ENCODE data around the gene HSD17B12.

HSD17B12 gene

GRCh38 chr11:43639224-43639623, 41.3 kb upstream of the HSD17B12 start:
- Histone ChIP-seq H2BK5ac (ENCODE audit: low read length) (no peak overlapping the region), H3K4me3 (ENCODE audit: low read length in 2 of 2) (no peak overlapping the region), H4K91ac (ENCODE audit: low read depth, low read length, poor library complexity) (no peak overlapping the region), H3K23ac (ENCODE audit: low read depth, low read length, poor library complexity) (no peak overlapping the region), H2BK15ac (ENCODE audit: low read length) (no peak overlapping the region), H2BK12ac (ENCODE audit: low read length) (no peak overlapping the region), H3K4me1 (ENCODE audit: control insufficient read depth in 2 of 2, insufficient read depth in 1 of 2, low read depth in 1 of 2, low read length in 2 of 2) (no peaks in the 10 kb centered on the region), H2BK120ac (ENCODE audit: low read depth, low read length) (no peak overlapping the region), H2AK5ac (ENCODE audit: low read depth, low read length) (no peak overlapping the region), H3K9me3 (replicated peaks in 1 of 2; ENCODE audit: control insufficient read depth in 2 of 2, insufficient read depth in 1 of 2, low read depth in 1 of 2, low read length in 2 of 2) (no peaks in the 10 kb centered on the region), H3K14ac (ENCODE audit: low read length) (no peak overlapping the region), H3K4ac (ENCODE audit: low read length) (no peak overlapping the region), H2AFZ (ENCODE audit: low read length) (no peak overlapping the region), H3K18ac (ENCODE audit: low read length) (no peak overlapping the region), H3K36me3 (replicated peaks in 1 of 2; ENCODE audit: control insufficient read depth in 2 of 2, insufficient read depth in 2 of 2, low read length in 2 of 2) (no peaks in the 10 kb centered on the region), H3K79me1 (ENCODE audit: low read depth, low read length) (peaks cover 1% of the 10 kb centered on the region), H3K4me2 (ENCODE audit: insufficient read depth, low read length, poor library complexity, severe bottlenecking) (no peak overlapping the region), H4K8ac (ENCODE audit: low read depth, low read length) (no peak overlapping the region), H3K9ac (ENCODE audit: low read depth, low read length, poor library complexity) (no peak overlapping the region), H3K27me3 (ENCODE audit: control insufficient read depth in 3 of 3, insufficient read depth in 3 of 3, low read depth in 1 of 3, low read length in 3 of 3) (peaks cover 0 to 48% (median 0%) of the 10 kb centered on the region in 3 experiments), H3K27ac (replicated peaks; ENCODE audit: low read length) (no peak overlapping the region)
- no CpG with 5 or more reads among the region's 3 CpGs for WGBS, 2 donors (ENCODE audit: extremely low coverage in 2 of 2, insufficient read length in 2 of 2, insufficient replicate concordance in 1 of 2)
- DNase-seq (ENCODE audit: low spot score) = no peak

- H2AFZ ChIP-seq (ENCODE audit: low read length) = no peak overlapping the region
- H3K9me3 ChIP-seq (replicated peaks in 1 of 2; ENCODE audit: control insufficient read depth in 2 of 2, insufficient read depth in 1 of 2, low read depth in 1 of 2, low read length in 2 of 2) = no peaks in the 10 kb centered on the region
- H3K4me3 ChIP-seq (ENCODE audit: low read length in 2 of 2) = no peak overlapping the region
- no peak overlapping the region for H3K4me2 ChIP-seq (ENCODE audit: insufficient read depth, low read length, poor library complexity, severe bottlenecking)
- no peak overlapping the region for H2BK12ac ChIP-seq (ENCODE audit: low read length)
- no peak overlapping the region for H2BK5ac ChIP-seq (ENCODE audit: low read length)
- H3K79me1 ChIP-seq (ENCODE audit: low read depth, low read length) = peaks cover 7% of the 10 kb centered on the region
- H3K9ac ChIP-seq (ENCODE audit: low read depth, low read length, poor library complexity) = no peak overlapping the region
- no peak for DNase-seq (ENCODE audit: low spot score)
- no peak overlapping the region for H2BK120ac ChIP-seq (ENCODE audit: low read depth, low read length)
- no peak overlapping the region for H3K23ac ChIP-seq (ENCODE audit: low read depth, low read length, poor library complexity)
- no peak overlapping the region for H2BK15ac ChIP-seq (ENCODE audit: low read length)
- H4K91ac ChIP-seq (ENCODE audit: low read depth, low read length, poor library complexity) = no peak overlapping the region
- H3K4ac ChIP-seq (ENCODE audit: low read length) = no peak overlapping the region
- H3K14ac ChIP-seq (ENCODE audit: low read length) = no peak overlapping the region
- H3K4me1 ChIP-seq (ENCODE audit: control insufficient read depth in 2 of 2, insufficient read depth in 1 of 2, low read depth in 1 of 2, low read length in 2 of 2) = peaks cover 1 to 3% of the 10 kb centered on the region in 2 donors
- no peak overlapping the region for H2AK5ac ChIP-seq (ENCODE audit: low read depth, low read length)
- peaks cover 0 to 45% (median 0%) of the 10 kb centered on the region in 3 experiments for H3K27me3 ChIP-seq (ENCODE audit: control insufficient read depth in 3 of 3, insufficient read depth in 3 of 3, low read depth in 1 of 3, low read length in 3 of 3)
- 100% methylated on average over 1 of the region's 3 CpGs for WGBS, 2 donors (ENCODE audit: extremely low coverage in 2 of 2, insufficient read length in 2 of 2, insufficient replicate concordance in 1 of 2)
- H3K36me3 ChIP-seq (replicated peaks in 1 of 2; ENCODE audit: control insufficient read depth in 2 of 2, insufficient read depth in 2 of 2, low read length in 2 of 2) = no peaks in the 10 kb centered on the region
- H4K8ac ChIP-seq (ENCODE audit: low read depth, low read length) = no peak overlapping the region
- no peak overlapping the region for H3K27ac ChIP-seq (replicated peaks; ENCODE audit: low read length)
- no peak overlapping the region for H3K18ac ChIP-seq (ENCODE audit: low read length)
Measured at GRCh38 chr11:43639920-43640319, 40.6 kb upstream of the HSD17B12 start.

- peak overlapping the region; percentile 98 for H3K18ac ChIP-seq (ENCODE audit: low read length)
- peak overlapping the region; percentile 6 for H3K4ac ChIP-seq (ENCODE audit: low read length)
- H3K9me3 ChIP-seq (replicated peaks in 1 of 2; ENCODE audit: control insufficient read depth in 2 of 2, insufficient read depth in 1 of 2, low read depth in 1 of 2, low read length in 2 of 2) = no peaks in the 10 kb centered on the region
- WGBS, 2 donors (ENCODE audit: extremely low coverage in 2 of 2, insufficient read length in 2 of 2, insufficient replicate concordance in 1 of 2) = no CpG with 5 or more reads among the region's 33 CpGs
- H2AK5ac ChIP-seq (ENCODE audit: low read depth, low read length) = peak overlapping the region; percentile 7
- H3K36me3 ChIP-seq (replicated peaks in 1 of 2; ENCODE audit: control insufficient read depth in 2 of 2, insufficient read depth in 2 of 2, low read length in 2 of 2) = no peaks in the 10 kb centered on the region
- peak overlapping the region; percentile 55 for H2BK15ac ChIP-seq (ENCODE audit: low read length)
- H3K4me1 ChIP-seq (ENCODE audit: control insufficient read depth in 2 of 2, insufficient read depth in 1 of 2, low read depth in 1 of 2, low read length in 2 of 2) = peaks cover 5% of the 10 kb centered on the region in 2 donors
- peaks cover 0 to 23% (median 0%) of the 10 kb centered on the region in 3 experiments for H3K27me3 ChIP-seq (ENCODE audit: control insufficient read depth in 3 of 3, insufficient read depth in 3 of 3, low read depth in 1 of 3, low read length in 3 of 3)
- H2BK120ac ChIP-seq (ENCODE audit: low read depth, low read length) = peak overlapping the region; percentile 61
- peak overlapping the region; percentile 80 to 98 for H3K4me3 ChIP-seq (ENCODE audit: low read length in 2 of 2)
- peak; percentile 79 for DNase-seq (ENCODE audit: low spot score)
- no peak overlapping the region for H4K91ac ChIP-seq (ENCODE audit: low read depth, low read length, poor library complexity)
- H2BK12ac ChIP-seq (ENCODE audit: low read length) = no peak overlapping the region
- H3K4me2 ChIP-seq (ENCODE audit: insufficient read depth, low read length, poor library complexity, severe bottlenecking) = peak overlapping the region; percentile 79
- H2AFZ ChIP-seq (ENCODE audit: low read length) = peak overlapping the region; percentile 93
- peak overlapping the region; percentile 53 for H2BK5ac ChIP-seq (ENCODE audit: low read length)
- H3K14ac ChIP-seq (ENCODE audit: low read length) = peak overlapping the region; percentile 84
- H3K23ac ChIP-seq (ENCODE audit: low read depth, low read length, poor library complexity) = no peak overlapping the region
- H3K79me1 ChIP-seq (ENCODE audit: low read depth, low read length) = peaks cover 8% of the 10 kb centered on the region
- H3K27ac ChIP-seq (replicated peaks; ENCODE audit: low read length) = no peak overlapping the region
- H4K8ac ChIP-seq (ENCODE audit: low read depth, low read length) = no peak overlapping the region
- H3K9ac ChIP-seq (ENCODE audit: low read depth, low read length, poor library complexity) = peak overlapping the region; percentile 95
Measured at GRCh38 chr11:43643898-43644620, 36.5 kb upstream of the HSD17B12 start.

GRCh38 chr11:43644621-43645299, 35.8 kb upstream of the HSD17B12 start:
- Histone ChIP-seq H2AFZ (ENCODE audit: low read length) (peak overlapping the region; percentile 93), H3K27me3 (ENCODE audit: control insufficient read depth in 3 of 3, insufficient read depth in 3 of 3, low read depth in 1 of 3, low read length in 3 of 3) (peaks cover 0 to 16% (median 0%) of the 10 kb centered on the region in 3 experiments), H3K18ac (ENCODE audit: low read length) (peak overlapping the region; percentile 98), H3K4ac (ENCODE audit: low read length) (peak overlapping the region; percentile 6), H2AK5ac (ENCODE audit: low read depth, low read length) (peak overlapping the region; percentile 7), H3K79me1 (ENCODE audit: low read depth, low read length) (peaks cover 8% of the 10 kb centered on the region), H2BK12ac (ENCODE audit: low read length) (no peak overlapping the region), H2BK15ac (ENCODE audit: low read length) (no peak overlapping the region), H3K4me1 (ENCODE audit: control insufficient read depth in 2 of 2, insufficient read depth in 1 of 2, low read depth in 1 of 2, low read length in 2 of 2) (peaks cover 5% of the 10 kb centered on the region in 2 donors), H4K8ac (ENCODE audit: low read depth, low read length) (no peak overlapping the region), H3K36me3 (replicated peaks in 1 of 2; ENCODE audit: control insufficient read depth in 2 of 2, insufficient read depth in 2 of 2, low read length in 2 of 2) (peaks cover 3 to 4% of the 10 kb centered on the region in 2 donors), H2BK5ac (ENCODE audit: low read length) (peak overlapping the region; percentile 53), H3K27ac (replicated peaks; ENCODE audit: low read length) (no peak overlapping the region), H3K4me2 (ENCODE audit: insufficient read depth, low read length, poor library complexity, severe bottlenecking) (peak overlapping the region; percentile 79), H4K91ac (ENCODE audit: low read depth, low read length, poor library complexity) (no peak overlapping the region), H2BK120ac (ENCODE audit: low read depth, low read length) (peak overlapping the region; percentile 61), H3K4me3 (ENCODE audit: low read length in 2 of 2) (peak overlapping the region; percentile 80 to 98), H3K9ac (ENCODE audit: low read depth, low read length, poor library complexity) (peak overlapping the region; percentile 95), H3K23ac (ENCODE audit: low read depth, low read length, poor library complexity) (no peak overlapping the region), H3K14ac (ENCODE audit: low read length) (peak overlapping the region; percentile 84), H3K9me3 (replicated peaks in 1 of 2; ENCODE audit: control insufficient read depth in 2 of 2, insufficient read depth in 1 of 2, low read depth in 1 of 2, low read length in 2 of 2) (peaks cover 0 to 4% of the 10 kb centered on the region in 2 donors)
- no peak for DNase-seq (ENCODE audit: low spot score)
- WGBS, 2 donors (ENCODE audit: extremely low coverage in 2 of 2, insufficient read length in 2 of 2, insufficient replicate concordance in 1 of 2) = no CpG with 5 or more reads among the region's 7 CpGs
